COLO668 (cell line): ENCODE data around the gene GIGYF1.
"Not testable (repeated sequence)": the region's sequence is repeated elsewhere in the genome, so short reads cannot be mapped to it uniquely, and the experiment has no call there.

Experiments used
- DNase-seq: peaks from one replicate; lab custom pipeline; 2025; ENCODE audit not compliant: unreplicated experiment; lab: John Stamatoyannopoulos, UW

GIGYF1 gene

DNA sequence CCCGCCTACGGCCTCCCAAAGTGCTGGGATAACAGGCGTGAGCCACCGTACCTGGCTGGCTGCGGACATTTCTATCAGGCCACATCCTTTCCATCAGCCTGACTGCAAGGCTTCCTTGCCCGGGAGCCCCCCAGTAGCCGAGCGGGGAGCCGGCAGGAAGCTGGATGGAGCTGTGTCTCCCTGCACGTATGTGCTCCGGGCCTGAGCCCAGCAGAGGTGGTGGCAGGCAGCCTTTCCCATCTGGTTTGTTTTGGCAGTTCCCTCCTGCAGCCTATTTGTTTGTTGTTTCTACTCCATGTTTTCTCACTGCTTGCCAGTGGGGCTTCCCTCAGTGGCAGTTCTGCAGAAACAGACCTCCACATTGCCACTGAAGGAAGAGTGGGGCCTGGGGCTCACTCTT lies 17.3 kb upstream of the GIGYF1 start:
- DNase-seq, result no peak

DNA sequence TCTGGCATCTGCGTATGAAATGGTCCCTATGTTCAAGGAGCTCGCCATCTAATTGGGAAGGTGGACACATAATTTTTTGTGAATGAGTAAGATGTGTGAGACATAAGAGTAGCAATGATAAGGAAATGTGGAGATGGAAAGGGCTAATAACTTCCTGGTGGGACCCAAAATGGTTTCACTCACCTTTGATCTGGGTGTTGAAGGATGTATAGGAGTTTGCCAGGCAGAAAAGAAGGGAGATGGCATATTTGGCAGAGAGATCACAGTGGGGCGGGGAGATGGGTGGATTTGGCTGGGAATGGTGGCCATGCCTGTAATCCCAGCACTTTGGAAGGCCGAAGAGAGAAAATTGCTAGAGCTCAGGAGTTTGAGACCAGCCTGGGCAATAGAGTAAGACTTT lies 16.4 kb upstream of the GIGYF1 start:
- DNase-seq, result no peak

DNA sequence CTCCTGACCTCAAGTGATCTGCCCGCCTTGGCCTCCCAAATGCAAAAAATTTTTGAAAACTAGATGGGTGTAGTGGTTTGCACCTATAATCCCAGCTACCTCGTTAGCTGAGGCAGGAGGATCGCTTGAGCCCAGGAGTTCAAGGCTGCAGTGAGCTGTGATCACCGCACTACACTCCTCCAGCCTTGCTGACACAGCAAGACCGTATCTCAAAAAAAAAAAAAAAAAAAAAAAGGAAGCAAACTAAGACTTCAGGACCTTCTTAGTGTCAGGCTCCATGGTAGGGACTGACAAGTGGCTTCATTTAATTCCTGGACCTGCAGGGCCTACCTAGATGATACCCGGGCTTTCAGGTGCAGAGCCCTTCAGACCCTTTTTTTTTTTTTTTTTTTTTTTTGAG lies 14.3 kb upstream of the GIGYF1 start:
- no peak for DNase-seq

DNA sequence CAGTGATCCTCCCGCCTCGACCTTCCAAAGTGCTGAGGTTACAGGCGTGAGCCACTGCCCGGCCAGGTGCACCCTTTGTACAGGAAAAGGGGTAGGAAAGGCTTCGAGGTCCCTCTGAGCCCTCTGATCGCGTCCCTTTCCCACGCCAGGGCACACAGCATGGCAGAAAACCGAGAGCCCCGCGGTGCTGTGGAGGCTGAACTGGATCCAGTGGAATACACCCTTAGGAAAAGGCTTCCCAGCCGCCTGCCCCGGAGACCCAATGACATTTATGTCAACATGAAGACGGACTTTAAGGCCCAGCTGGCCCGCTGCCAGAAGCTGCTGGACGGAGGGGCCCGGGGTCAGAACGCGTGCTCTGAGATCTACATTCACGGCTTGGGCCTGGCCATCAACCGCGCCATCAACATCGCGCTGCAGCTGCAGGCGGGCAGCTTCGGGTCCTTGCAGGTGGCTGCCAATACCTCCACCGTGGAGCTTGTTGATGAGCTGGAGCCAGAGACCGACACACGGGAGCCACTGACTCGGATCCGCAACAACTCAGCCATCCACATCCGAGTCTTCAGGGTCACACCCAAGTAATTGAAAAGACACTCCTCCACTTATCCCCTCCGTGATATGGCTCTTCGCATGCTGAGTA lies 12.7 kb upstream of the GIGYF1 start:
- DNase-seq, result peak; percentile 51

DNA sequence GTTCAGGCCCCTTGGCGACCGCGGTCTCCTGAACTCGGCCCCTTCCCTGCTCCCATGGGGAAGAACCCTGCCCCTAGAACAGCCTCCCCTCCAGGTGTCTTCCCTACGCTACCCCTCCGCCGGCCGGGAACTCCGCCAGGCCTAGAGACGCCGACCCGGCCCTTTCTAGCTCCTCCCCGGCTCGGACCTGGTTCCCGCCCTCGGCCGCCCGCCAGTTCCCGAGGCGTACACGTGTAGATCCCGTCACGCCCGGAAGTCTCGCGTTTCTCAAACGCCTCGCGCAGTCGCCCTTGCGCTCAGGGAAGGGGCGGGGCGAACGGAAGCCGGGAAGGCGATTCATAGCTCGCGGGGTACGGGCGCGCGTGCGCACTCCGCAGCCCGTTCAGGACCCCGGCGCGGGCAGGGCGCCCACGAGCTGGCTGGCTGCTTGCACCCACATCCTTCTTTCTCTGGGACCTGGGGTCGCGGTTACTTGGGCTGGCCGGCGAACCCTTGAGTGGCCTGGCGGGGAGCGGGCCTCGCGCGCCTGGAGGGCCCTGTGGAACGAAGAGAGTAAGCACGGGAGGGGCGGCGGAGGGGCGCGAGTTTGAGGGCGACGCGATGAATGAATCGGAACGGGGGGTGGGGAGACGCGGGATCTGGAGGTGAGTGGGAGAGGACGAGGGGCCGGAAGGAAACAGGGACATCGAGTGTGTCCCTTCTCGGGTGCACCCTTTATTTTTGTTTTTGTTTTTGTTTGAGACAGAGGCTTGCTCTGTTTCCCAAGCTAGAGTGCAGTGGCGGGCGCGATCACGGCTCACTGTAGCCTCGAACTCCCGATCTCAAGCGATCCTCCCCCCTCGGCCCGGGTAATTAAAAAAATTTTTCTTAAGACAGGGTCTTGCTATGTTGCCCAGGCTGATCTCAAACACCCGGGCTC lies 12.0 kb upstream of the GIGYF1 start, which contains the start of gene POP7:
Gene POP7, plus strand, starts transcription at position 369 of the 919 bp plus-strand sequence. CDS start 710 bp downstream, outside the sequence.
- DNase-seq, result peak; percentile 99

DNA sequence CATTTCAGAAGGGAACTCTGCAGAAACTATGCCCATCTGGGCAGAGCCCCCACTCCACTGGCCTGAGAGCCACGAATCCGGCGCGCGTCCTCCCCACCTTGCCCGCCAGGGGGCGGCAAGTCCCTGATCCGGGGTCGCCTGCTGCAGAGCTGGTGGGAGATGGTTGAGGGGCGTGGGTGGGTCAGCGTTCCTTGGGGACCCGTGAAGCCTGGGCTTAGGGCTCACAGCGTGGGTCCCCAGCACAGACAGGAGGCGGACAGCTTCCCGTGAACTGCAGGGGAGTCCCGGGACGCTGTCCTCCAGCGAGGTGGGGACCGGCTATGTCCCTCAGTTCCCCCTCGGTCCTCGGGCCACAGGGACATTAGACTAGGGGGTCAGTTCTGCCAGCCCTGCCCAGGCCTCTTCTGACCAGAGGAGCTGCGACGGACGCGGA lies 11.3 kb upstream of the GIGYF1 start:
- peak; percentile 77 for DNase-seq

DNA sequence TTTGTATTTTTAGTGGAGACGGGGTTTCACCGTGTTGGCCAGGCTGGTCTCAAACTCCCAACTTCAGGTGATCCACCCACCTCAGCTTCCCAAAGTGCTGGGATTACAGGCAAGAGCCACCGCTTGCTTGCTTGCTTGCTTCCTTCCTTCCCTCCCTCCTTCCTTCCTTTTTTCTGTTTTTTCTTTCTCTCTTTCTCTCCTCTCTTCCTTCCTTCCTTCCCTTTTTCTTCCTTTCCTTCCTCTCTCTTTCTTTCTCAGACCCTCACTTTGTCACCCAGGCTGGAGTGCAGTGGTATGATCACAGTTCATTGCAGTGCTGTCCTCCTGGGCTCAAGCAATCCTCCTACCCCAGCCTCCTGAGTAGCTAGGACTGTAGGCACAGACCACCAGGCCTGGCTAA lies 7.0 kb upstream of the GIGYF1 start:
- not testable (repeated sequence) for DNase-seq

DNA sequence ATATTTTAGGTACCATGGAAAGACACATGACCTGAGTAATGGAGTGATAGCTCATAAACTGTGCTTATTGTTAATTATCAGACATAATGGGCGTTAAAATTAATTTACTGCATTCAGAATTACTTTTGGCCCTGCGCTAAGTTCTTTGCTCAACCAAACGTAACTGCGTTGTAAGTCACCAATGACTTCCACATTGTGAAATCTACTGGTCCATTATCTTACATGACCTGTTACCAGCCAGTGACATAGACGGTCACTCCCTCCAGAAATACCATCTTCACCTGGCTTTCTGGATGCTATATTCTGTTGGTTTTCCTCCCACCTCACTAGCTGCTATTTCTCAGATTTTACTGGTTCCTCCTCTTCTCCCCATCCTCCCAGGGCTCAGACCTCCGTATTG lies 5.0 kb upstream of the GIGYF1 start:
- no peak for DNase-seq

DNA sequence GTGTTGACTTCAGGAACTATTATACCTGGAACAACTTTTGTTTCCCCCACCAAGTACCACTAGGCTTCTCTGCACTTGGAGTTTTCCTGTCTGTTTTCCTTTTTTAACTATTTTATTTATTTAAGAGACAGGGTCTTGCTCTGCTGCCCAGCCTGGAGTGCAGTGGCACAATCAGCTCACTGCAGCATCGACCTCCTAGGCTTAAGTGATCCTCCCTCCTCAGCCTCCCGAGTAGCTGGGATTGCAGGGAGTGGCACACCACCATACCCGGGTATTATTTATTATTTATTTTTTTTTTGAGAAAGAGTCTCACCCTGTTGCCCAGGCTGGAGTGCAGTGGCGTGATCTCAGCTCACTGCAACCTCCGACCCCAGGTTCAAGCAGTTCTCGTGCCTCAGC lies 2.1 kb upstream of the GIGYF1 start:
- DNase-seq, result no peak

DNA sequence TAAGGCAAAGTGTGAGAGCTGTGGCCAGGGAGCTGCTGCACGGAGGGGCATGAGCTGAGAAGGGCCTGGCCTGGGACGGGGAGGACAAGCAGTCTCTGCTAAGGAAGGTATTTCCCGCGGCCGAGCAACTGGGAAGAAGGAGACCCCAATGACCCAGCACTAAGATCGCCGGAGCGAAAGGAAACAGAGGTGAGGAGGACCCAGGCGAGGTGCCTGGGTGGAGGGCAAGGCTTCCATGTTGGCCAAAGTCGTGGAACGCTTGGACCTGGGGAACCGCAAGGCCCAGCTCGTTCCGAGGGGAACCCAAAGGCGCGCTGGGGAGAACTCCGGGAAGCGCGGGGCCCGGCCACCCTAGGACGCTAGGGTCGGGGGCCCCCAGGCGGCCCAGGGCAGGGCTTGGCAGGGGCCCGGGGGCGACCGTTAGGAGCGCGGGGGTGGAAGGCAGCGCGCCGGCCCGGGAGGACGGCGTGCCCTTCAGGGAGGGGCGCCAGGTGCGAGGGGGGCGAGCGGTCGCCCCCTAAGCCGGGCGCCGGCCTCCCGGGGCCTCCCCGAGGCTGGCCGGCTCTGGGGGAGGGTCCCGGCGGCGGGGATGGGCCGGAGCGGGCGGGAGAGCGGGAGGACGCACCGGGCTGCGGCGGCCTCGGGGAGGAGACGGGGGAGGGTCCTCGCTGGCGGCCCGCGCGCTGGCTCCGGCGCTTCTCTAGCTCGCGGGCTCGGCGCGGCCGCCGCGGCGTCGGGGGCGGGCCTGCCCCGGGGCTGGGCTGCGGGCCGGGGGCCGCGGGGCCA lies 545 bp downstream of the GIGYF1 start:
- peak; percentile 58 for DNase-seq

DNA sequence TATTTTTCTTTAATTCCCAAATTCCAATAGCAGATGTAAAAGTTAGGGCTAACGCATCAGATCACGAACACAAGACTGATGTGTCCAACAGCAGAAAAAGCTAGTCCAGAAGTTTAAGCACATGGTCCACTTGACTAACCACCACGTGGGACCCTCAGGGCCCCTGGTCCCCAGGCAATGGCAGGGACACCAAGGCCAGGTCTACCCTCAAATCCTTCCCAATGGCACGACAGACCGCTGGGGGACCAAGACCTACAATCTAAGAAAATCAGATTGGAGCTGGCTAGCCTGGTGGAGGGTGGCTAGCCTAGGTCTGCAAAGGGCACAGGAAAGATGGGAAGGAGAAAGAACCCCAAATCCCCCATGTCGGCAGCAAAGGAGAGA lies 1.5 kb downstream of the GIGYF1 start:
- DNase-seq, result no peak

DNA sequence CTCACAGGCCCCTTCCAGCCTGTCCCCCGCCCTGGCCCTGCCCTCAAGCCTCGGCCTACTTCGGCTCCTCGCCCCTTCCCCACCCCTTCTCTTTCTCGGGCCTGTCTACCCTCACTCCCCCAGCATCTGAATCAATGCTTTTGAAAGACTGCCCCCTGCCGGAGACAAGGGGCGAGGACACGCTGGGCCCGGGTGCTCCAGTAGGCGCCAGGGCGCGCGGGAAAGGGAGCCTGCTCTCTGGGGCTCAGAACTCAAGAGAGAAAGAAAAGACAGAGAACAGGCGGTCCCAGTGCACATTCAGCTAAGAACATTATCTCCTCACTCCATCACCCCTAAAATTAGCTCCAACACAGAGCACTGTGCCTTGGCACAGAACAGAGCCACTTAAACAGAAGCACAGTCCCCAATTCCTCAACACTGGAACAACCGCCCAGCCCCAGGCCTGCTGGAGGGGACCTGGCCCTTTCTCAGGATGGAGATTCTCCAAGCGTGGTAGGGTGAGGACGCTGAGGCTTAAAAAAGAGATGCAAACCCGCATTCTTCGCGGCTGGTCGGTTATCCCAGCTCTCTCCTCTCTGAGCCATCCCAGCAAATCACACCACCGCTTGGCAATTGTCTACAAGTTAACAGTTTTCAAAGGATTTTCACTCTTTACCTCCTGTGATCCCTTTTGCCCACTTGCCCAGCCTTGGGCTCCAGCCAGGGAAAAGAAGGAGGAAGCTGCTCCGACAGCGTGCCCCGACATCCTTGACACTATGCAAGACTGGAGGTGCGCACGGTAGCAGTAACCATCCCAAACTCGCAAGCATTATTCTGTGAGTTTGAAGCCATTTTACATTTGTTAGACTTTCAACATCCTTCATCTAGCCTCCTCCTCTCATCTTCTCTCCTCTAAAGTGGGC lies 2.1 kb downstream of the GIGYF1 start:
- DNase-seq, result peak; percentile 80

DNA sequence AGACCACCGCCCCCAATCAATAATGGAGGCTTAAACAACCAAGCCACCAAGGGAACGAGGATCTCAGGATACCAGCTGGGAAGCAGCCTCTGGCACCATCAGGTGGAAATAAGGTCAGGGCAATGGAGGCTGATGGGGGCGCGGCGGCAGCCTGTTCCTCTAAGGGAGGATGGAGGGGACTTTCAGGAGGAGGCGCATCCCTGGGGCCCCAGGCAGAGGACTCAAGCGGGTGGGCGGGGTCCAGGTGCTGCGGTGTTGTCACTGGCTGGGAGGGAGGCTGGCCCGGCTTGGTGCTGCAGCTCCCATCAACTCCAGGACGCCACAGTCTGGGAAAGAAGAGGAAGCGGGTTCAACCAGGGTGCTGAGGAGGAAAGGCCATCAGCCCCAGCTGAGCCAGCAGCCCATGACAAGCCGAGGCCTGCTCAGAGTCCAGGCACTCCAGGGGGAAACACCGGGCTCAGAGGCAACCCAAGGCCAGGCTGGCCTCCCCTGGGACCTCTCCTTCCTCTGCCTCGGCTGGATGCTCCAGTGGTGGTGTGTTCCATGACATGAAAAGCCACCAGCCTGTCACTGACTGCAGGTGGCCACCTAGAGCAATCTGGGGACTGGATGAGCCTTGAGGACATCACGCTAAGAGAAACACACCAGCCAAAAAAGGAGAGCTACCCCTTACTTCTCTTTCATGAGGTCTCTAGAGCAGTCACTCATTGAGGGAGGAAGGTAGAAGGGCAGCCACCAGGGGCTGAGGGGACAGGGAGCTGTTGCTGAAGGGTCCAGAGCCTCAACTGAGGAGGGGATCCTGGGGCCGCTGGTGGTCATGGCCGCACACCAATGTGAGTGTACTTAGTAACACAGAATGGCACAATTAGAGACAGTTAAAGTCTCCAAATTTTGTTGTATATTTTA lies 4.6 kb downstream of the GIGYF1 start:
- DNase-seq, result no peak

DNA sequence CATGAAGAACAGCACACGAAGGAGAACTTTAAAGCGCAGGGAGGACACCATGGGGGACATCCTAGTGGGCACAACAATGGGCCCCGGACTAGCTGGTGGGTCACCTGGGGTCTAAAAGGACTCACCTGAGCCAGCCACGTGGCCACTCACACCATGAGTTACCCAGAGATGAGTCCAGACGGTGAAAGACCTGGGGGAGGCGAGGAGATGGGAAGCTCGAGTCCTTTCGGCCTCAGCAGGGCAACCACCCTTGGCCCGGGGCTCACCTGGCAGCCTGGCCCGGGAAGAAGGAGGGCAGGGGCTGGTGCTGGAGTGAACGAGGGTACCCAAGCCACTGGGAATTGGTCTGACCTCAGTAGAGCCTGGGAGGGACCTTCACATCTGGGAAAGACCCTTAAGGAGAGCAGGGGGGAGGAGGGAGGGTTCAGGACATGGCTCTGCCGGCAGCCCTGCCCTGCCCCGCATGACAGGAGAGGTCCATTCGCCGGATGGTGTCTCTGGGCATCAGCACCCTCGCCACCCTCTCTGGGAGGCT lies 5.7 kb downstream of the GIGYF1 start:
- no peak for DNase-seq

DNA sequence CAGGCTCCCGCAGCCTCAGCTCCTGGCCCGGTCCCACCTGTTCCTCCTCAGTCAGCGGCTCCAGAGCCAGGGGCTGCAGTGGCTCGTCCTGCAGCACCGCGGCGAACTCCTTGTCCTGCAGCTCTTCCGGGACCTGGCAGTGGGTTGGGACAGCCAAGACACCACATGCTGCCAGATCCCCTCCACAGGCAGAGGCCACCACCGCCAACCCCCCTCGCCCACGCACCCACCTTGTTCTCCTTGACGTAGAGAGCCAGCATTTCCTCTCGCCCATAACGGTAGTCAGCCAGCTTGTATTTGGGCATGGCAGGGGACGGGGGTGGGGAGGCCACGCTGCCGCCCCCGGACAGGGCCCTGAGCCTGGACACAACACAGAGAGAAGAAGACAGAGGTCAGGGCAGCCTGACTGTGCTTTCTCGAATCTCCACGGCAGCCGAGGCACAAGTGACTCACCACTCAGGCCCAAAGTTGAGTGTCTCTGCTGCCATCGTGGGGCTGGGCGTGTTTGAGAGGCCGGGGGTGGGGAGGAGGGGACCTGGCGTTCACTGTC lies 6.2 kb downstream of the GIGYF1 start:
- no peak for DNase-seq

DNA sequence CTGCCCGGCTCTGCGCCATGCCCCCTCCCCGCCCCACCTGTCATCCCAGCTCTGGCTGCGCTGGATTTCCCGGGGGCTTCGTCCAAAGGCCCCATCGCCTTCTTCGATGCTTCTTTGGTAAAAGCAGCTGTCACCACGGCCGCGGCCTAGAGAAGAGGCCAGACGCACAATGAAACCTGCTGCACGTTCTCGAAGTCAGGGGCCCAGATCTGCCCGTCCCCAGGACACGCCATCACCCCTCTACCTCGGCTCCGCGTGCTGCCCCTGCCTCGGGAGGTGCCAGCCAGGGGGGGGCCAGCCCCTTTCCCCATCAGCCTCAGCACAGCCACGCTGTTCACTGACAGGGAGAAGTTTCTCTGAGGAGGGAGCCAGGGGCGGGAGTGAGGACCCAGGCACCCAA lies 6.8 kb downstream of the GIGYF1 start:
- DNase-seq, result no peak

DNA sequence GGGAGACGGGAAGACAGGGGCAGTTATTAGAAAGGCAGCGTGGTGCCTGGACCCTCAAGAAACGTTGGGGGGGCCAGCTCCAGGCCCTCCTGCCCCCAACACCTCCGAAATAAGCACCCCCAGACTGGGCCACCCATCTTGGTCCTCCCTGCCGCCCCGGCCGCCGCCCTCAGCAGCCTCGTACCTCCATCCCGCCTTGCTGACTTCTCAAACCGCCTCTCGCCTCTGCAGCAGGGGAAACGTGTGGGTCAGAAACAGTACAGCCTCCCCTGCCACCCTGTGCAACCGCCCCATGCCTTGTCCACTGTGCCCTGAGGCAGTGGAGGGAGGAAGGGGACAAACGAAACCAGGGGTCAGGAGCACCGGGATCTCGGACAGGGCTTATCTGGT lies 7.2 kb downstream of the GIGYF1 start:
- DNase-seq, result no peak

DNA sequence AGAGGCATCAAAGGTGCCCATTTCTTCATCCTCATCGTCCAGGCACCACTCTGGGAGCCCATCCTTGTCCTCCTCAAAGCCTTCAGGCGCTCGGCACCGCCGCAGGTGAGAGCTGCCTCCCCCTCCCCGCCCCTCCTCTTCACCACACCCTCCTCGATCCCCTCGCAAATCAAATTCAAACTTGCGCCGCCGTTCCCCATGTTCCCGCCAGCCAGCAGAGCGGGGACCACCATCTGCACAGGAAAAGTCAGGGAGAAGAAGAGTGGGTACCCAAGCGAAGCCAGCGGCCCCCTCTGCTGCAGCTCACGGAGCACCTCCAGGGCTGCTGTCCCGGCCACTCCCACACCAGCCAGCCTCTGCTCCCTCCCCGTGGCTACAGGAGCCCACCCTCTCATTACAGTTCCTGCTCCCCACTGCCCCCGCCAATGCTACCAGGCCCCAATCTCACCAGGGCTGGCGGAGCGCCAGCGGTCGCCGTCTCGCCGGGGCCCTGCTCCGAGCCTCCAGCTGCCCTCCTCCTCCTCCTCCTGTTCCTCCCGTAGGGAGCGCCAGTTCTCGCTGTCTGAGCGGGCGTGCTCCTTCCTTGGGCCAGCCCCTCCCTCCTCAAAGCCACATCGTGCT lies 7.7 kb downstream of the GIGYF1 start:
- no peak for DNase-seq
